ENCODE measurements around the gene DECR2.

DNA sequence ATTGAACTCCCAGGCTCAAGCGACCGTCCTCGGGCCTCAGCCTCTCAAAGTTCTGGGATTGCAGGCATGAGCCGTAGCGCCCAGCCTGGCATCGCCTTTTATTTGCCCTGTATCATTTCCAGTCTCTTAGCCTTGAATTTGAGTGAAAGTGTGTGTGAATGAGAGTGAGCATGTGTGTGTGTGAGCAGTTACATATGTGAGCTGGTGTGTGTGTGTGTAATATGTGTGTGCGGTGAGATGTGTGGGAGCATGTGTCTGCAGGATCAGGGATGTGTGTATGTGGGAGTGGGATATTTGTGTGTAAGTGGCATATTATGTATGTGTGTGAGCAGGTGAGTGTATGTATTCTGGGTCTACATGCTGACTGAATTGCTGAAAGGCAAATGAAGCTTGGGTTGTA lies 29.2 kb downstream of the DECR2 start:
- TF ChIP-seq, protein P1, sequence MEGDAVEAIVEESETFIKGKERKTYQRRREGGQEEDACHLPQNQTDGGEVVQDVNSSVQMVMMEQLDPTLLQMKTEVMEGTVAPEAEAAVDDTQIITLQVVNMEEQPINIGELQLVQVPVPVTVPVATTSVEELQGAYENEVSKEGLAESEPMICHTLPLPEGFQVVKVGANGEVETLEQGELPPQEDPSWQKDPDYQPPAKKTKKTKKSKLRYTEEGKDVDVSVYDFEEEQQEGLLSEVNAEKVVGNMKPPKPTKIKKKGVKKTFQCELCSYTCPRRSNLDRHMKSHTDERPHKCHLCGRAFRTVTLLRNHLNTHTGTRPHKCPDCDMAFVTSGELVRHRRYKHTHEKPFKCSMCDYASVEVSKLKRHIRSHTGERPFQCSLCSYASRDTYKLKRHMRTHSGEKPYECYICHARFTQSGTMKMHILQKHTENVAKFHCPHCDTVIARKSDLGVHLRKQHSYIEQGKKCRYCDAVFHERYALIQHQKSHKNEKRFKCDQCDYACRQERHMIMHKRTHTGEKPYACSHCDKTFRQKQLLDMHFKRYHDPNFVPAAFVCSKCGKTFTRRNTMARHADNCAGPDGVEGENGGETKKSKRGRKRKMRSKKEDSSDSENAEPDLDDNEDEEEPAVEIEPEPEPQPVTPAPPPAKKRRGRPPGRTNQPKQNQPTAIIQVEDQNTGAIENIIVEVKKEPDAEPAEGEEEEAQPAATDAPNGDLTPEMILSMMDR (IDR thresholded peaks at IDR 0.05), result no peak
- TF ChIP-seq POLR2A (IDR thresholded peaks at IDR 0.05), result no peak
